ENCODE results near the gene ROBO1.

GRCh38 chr3:79690072-79690471 lies 77.7 kb downstream of the ROBO1 start:
- no peak for TF ChIP-seq CTCF (IDR thresholded peaks at IDR 0.05)
- no peak for TF ChIP-seq POLR2A (IDR thresholded peaks at IDR 0.05)
